Adrenal gland (tissue), 5 donors: ENCODE data around the gene UCP1.

Source experiments
- POLR2A ChIP-seq, 2 donors: fragments of 450-650 bp; IDR thresholded peaks; one replicate each; pipeline ENCODE4 v1.6.1; 2017; ENCODE audit warnings: antibody characterized with exemption in 2 of 2, mild to moderate bottlenecking in 2 of 2, moderate library complexity in 1 of 2
- TF ChIP-seq, protein P1 (sequence below), 6 experiments: fragments of 450-650 bp in 4 of 6; fragments of 200-600 bp in 2 of 6; sonication (generic) in 1 of 6; IDR thresholded peaks; 1 replicate in 5 of 6; 2 replicates in 1 of 6; pipeline versions ENCODE4 v1.5.1 to v1.8.0; 2016 to 2021; ENCODE audit warnings: antibody characterized with exemption in 6 of 6, mild to moderate bottlenecking in 2 of 6, moderate library complexity in 1 of 6
- donor health status: DM: no; HTN: no; CAD: no.

DNA sequence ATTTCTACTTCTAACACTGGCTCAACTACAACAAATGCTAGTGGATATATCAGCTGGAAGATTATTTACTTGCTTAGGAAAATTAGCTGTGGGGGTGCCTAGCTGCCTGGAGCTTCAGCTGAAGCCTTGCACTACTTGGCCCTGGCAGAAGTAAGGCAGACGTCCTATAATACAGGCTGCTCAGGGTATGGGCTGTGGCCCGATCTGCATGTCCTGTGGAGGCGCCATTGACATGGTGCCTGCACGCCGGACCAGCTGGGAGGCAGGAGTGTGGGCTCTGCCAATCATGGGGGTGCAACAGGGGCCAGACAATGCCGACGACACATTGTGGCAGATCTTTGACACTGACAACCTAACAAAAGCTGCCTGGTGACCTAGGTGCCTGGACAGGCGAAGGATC lies 31.6 kb upstream of the UCP1 start:
- TF ChIP-seq, protein P1, sequence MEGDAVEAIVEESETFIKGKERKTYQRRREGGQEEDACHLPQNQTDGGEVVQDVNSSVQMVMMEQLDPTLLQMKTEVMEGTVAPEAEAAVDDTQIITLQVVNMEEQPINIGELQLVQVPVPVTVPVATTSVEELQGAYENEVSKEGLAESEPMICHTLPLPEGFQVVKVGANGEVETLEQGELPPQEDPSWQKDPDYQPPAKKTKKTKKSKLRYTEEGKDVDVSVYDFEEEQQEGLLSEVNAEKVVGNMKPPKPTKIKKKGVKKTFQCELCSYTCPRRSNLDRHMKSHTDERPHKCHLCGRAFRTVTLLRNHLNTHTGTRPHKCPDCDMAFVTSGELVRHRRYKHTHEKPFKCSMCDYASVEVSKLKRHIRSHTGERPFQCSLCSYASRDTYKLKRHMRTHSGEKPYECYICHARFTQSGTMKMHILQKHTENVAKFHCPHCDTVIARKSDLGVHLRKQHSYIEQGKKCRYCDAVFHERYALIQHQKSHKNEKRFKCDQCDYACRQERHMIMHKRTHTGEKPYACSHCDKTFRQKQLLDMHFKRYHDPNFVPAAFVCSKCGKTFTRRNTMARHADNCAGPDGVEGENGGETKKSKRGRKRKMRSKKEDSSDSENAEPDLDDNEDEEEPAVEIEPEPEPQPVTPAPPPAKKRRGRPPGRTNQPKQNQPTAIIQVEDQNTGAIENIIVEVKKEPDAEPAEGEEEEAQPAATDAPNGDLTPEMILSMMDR (IDR thresholded peaks at IDR 0.05) = no peak
- no peak for TF ChIP-seq POLR2A (IDR thresholded peaks at IDR 0.05)
